ENCODE results near the gene PDHX.

DNA sequence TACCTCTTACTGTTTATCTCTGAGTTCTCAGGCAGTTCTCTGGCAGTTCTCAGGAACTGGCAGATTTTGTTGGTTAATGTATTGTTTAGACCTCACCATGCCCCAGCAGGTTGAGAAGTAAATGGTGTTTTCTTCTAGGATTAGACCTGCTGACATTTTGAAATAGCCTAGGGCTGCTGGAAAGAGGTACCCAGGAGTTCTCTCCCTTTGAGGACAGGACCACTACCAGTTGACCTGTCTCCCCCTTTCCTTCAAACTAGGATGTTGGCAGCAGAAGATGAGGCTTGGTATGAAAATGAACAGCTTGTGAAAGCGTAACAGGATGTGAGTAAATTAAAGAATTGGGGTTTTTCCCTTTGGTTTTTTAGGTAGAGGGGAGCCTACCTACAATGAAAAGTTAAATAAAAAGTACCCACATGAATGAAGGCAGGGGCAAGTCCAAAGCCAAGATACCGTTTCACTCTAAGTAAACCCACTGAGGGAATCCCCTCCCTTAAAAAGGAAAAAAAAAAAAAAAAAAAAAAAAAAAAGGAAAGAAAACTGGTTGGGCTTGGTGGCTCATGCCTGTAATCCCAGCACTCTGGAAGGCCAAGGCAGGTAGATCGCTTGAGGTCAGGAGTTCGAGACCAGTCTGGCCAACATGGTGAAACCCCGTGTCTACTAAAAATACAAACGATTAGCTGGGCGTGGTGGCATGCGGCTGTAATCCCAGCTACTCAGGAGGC is 96.2 kb downstream of the PDHX start:
- TF ChIP-seq TAF1 (IDR thresholded peaks at IDR 0.05; ENCODE audit: borderline replicate concordance, insufficient read depth, low read length) (no peak), POLR2AphosphoS5 (IDR thresholded peaks at IDR 0.05; ENCODE audit: low read depth, low read length) (no peak), SIN3A (IDR thresholded peaks at IDR 0.05; ENCODE audit: borderline replicate concordance, insufficient read depth, low read length) (no peak), FOXP2 (optimal IDR thresholded peaks at IDR 0.05; ENCODE audit: borderline replicate concordance, extremely low read depth, extremely low read length, insufficient read depth) (no peak)
- TF ChIP-seq, protein P1, sequence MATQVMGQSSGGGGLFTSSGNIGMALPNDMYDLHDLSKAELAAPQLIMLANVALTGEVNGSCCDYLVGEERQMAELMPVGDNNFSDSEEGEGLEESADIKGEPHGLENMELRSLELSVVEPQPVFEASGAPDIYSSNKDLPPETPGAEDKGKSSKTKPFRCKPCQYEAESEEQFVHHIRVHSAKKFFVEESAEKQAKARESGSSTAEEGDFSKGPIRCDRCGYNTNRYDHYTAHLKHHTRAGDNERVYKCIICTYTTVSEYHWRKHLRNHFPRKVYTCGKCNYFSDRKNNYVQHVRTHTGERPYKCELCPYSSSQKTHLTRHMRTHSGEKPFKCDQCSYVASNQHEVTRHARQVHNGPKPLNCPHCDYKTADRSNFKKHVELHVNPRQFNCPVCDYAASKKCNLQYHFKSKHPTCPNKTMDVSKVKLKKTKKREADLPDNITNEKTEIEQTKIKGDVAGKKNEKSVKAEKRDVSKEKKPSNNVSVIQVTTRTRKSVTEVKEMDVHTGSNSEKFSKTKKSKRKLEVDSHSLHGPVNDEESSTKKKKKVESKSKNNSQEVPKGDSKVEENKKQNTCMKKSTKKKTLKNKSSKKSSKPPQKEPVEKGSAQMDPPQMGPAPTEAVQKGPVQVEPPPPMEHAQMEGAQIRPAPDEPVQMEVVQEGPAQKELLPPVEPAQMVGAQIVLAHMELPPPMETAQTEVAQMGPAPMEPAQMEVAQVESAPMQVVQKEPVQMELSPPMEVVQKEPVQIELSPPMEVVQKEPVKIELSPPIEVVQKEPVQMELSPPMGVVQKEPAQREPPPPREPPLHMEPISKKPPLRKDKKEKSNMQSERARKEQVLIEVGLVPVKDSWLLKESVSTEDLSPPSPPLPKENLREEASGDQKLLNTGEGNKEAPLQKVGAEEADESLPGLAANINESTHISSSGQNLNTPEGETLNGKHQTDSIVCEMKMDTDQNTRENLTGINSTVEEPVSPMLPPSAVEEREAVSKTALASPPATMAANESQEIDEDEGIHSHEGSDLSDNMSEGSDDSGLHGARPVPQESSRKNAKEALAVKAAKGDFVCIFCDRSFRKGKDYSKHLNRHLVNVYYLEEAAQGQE (IDR thresholded peaks at IDR 0.05; ENCODE audit: insufficient read depth in 1 of 2, low read depth in 2 of 2, low read length in 2 of 2), result no peak
